Aorta (tissue), 5 donors: Measurements from ENCODE around the gene SEC23A. TPM values are rescaled to one million over a fixed set of nuclear protein-coding genes. Genes with fewer than 3 reads are reported as not detected.
A peak's percentile ranks its signal among the peaks of the same experiment; 100 is the strongest.
"Not testable (repeated sequence)": the region's sequence is repeated elsewhere in the genome, so short reads cannot be mapped to it uniquely, and the experiment has no call there.

Source experiments
- ATAC-seq: fragments of 200-7000 bp; cut with Tn5 transposase; one replicate; pipeline ENCODE4 v1.9.1; 2022; ENCODE audit warnings: moderate library complexity; ENCODE audit not compliant: low FRiP score
- DNase-seq, 2 donors: peaks; one replicate each; pipeline ENCODE4 v3.0.0-alpha.2; 2020
- H3K27ac ChIP-seq, 2 donors: one replicate each; pipeline ENCODE4 v1.5.1; 2013; ENCODE audit warnings: low read length in 2 of 2, mild to moderate bottlenecking in 2 of 2, moderate library complexity in 2 of 2, control low read depth in 1 of 2, inconsistent platforms in 1 of 2, low read depth in 1 of 2
- H3K27me3 ChIP-seq, 2 donors: one replicate each; pipeline ENCODE4 v1.6.1; 2013; ENCODE audit warnings: control low read depth in 1 of 2, low read length in 1 of 2, mild to moderate bottlenecking in 1 of 2, moderate library complexity in 1 of 2; ENCODE audit not compliant: insufficient read depth in 2 of 2, control insufficient read depth in 1 of 2
- H3K36me3 ChIP-seq, 2 donors: one replicate each; pipeline ENCODE4 v1.6.1; 2013; ENCODE audit warnings: control low read depth in 1 of 2, low read length in 1 of 2, mild to moderate bottlenecking in 1 of 2; ENCODE audit not compliant: insufficient read depth in 2 of 2, control insufficient read depth in 1 of 2
- H3K4me1 ChIP-seq, 2 donors: one replicate each; pipeline ENCODE4 v1.6.1; 2013; ENCODE audit warnings: low read length in 2 of 2, control low read depth in 1 of 2, mild to moderate bottlenecking in 1 of 2, moderate library complexity in 1 of 2; ENCODE audit not compliant: insufficient read depth in 2 of 2, control insufficient read depth in 1 of 2
- H3K4me3 ChIP-seq, 2 donors: one replicate each; pipeline ENCODE4 v1.5.1; 2013; ENCODE audit warnings: low read length in 2 of 2, control low read depth in 1 of 2, mild to moderate bottlenecking in 1 of 2
- H3K9me3 ChIP-seq: one replicate; pipeline ENCODE4 v1.6.1; 2013; ENCODE audit warnings: mild to moderate bottlenecking, low read length; ENCODE audit not compliant: control insufficient read depth
- WGBS, 2 donors: extraction: QIAGEN DNeasy Blood & Tissue Kit; methylation state at CpG; one replicate each; pipeline ENCODE4 v1.1.7; 2013; 5-methylcytosine and 5-hydroxymethylcytosine counted together
- intact Hi-C, 2 donors: fragments of 100-400 bp; cut with DNase I; formaldehyde crosslinking; loops; one replicate each; pipeline versions ENCODE4 v1.14.2 to v1.15.0; 2022
- long read RNA-seq, 2 donors: library from polyadenylated mRNA; unstranded; transcript quantifications; one replicate each; pipeline ENCODE4 v2.0.0, GENCODE V29; 2020 to 2021
- polyA plus RNA-seq, 2 donors: library from polyadenylated mRNA; stranded (reverse); fragments of 200-250 nt; gene quantifications; one replicate each; pipeline ENCODE4 v1.2.3, GENCODE V29; 2013
- total RNA-seq, 2 donors: library from RNA; stranded (reverse); fragmentation: NEBNext Ultra II Directional; extraction: Animal tissue kit (Norgen Biotek cat#: 25700); gene quantifications; one replicate each; pipeline ENCODE4 v1.2.1, GENCODE V29; 2021
- donor health status: healthy with polysubstance abuse.
- donor health status: Bipolar disorder and iron deficiency.
- donor health status: DM: no; HTN: no; CAD: no.
- donor health status: DM: no; HTN: no; CAD: no.
- donor health status: DM: yes; HTN: yes; CAD: no.

SEC23A gene
- total RNA-seq (100 to 1,000 TPM; 143 to 172 TPM), polyA plus RNA-seq (10 to 100 TPM; 42.6 to 56.5 TPM)
- long read RNA-seq, donor 1, full-length matches to known transcripts: 14 of 83 reads
- long read RNA-seq, donor 1, partial matches to known transcripts: 53 of 83 reads
- long read RNA-seq, donor 1, other reads (novel, unspliced or antisense): 16 of 83 reads
- long read RNA-seq, donor 2, full-length matches to known transcripts: 73 of 104 reads
- long read RNA-seq, donor 2, partial matches to known transcripts: 17 of 104 reads
- long read RNA-seq, donor 2, other reads (novel, unspliced or antisense): 14 of 104 reads

DNA sequence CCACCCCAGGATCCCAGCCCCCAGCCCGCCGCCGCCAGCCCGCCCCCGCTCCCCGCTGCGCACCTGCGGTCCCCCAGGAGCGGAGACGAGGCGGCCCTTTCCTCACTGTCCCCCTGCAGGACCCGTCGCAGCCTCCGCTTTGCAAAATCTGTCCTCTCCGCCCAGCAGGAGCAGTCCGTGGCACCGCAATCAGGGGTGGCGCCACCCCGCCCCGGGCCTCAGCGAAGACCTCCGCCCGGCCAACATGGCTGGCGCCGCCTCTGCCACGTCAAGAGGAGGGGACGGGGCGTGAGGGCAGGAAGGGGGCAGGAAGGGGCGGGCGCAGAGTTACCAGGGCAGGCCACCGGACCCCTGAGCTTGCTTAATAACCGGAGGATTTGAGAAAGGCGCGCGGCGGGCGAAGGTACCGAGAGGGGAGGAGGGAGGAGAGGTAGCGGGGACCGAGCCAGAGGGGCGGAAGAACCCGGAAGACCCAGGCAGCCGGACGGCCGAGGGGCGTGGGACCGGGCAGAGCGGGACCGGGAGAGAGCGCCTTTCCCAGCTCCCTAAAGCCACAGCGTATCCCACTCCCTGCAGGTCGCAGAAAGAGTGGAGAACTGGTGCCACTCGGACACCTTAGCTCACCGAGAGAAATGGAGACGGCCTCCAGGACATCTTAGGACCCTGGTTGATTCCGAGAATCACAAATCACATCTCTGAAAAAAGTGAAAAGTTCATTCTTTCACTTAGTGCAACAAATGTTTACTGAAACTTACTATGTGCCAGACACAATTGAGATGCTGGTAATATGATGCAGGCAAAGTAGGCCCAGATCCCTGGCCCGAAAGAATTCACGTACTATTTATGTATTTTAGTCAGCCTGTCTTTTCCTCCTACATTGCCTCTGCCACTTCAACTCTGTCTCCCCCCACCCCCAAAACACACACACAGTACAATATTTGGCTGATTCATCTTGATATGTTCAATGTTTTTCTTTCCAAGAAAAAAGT, at the start of gene SEC23A:
Gene SEC23A, minus strand, starts transcription at position 267 of the 989 bp plus-strand sequence. CDS start 7,117 bp downstream, outside the sequence.
- H3K27me3 ChIP-seq: no peaks in the 10 kb centered on the region
- intact Hi-C loops: loop anchor here (2.0 to 10.0 kb wide), 3 partner anchors 74 to 332 kb away; partner anchors contain the start of genes FBXO33 (in 1 of the 2) and PNN (in 1 of the 2)
- no peaks in the 10 kb centered on the region for H3K36me3 ChIP-seq
- H3K4me3 ChIP-seq: peak within 1 kb of the TSS; percentile 73 to 93
- WGBS, 2 donors: 0 to 1% methylated on average over 48 to 58 of the region's 58 CpGs
- ATAC-seq (peak; percentile 99), DNase-seq (peak; percentile 95 to 97)
- H3K27ac ChIP-seq: peak within 1 kb of the TSS; percentile 96 to 97
- H3K4me1 ChIP-seq: peaks cover 0 to 4% of the 10 kb centered on the region in 2 donors
- H3K9me3 ChIP-seq: no peaks in the 10 kb centered on the region

- WGBS, 2 donors: 74 to 79% methylated on average over 7 of the region's 7 CpGs
- H3K9me3 ChIP-seq: no peaks in the 10 kb centered on the region
- no peaks in the 10 kb centered on the region for H3K4me1 ChIP-seq
- intact Hi-C loops: no loop called here
- no peak overlapping the region for H3K4me3 ChIP-seq
- ATAC-seq (no peak), DNase-seq (no peak)
- H3K27me3 ChIP-seq: no peaks in the 10 kb centered on the region
- H3K36me3 ChIP-seq: no peaks in the 10 kb centered on the region
- H3K27ac ChIP-seq: no peak overlapping the region
Observed at GRCh38 chr14:39145266-39145966, 42.4 kb upstream of the SEC23A start.

DNA sequence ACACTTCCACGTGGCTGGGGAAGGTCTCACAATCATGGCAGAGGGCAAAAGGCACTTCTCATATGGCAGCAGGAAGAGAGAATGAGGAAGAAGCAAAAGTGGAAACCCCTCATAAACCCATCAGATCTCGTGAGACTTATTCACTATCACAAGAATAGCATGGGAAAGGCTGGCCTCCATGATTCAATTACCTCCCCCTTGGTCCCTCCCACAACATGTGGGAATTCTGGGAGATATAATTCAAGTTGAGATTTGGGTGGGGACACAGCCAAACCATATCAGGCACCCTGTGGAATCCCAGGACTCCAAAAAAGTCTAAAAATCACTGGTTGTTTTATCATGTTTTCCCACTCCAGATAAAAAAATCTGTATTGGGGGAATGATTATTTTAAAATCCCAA, 40.2 kb upstream of the SEC23A start:
- H3K27me3 ChIP-seq, H3K9me3 ChIP-seq, H3K4me3 ChIP-seq, H3K27ac ChIP-seq, H3K4me1 ChIP-seq, intact Hi-C loops, H3K36me3 ChIP-seq, DNase-seq, ATAC-seq: not testable (repeated sequence)
- 60 to 73% methylated on average over 2 of the region's 2 CpGs for WGBS, 2 donors

- H3K27ac ChIP-seq, H3K36me3 ChIP-seq, H3K4me3 ChIP-seq, H3K9me3 ChIP-seq, DNase-seq, intact Hi-C loops, H3K4me1 ChIP-seq, ATAC-seq, H3K27me3 ChIP-seq: not testable (repeated sequence)
- WGBS, 2 donors: 100% methylated on average over 1 of the region's 1 CpG
Observed at GRCh38 chr14:39141623-39142022, 38.6 kb upstream of the SEC23A start.

DNA sequence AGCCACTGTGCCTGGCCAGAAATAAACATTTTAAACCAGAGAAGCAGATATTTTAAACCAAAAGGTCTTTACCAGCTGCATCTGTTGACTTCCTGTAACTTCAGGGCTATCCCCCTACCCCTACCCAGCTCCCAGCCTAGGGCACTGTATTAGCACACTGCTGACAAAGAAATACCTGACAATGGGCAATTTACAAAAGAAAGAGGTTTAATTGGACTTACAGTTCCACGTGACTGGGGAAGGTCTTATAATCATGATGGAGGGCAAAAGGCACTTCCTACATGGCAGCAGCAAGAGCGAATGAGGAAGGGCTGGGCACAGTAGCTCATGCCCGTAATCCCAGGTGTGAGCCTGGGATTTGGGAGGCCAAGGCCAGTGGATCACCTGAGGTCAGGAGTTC, 37.1 kb upstream of the SEC23A start:
- Histone ChIP-seq H3K4me1 (no peaks in the 10 kb centered on the region), H3K36me3 (peaks cover 0 to 3% of the 10 kb centered on the region in 2 donors), H3K27me3 (no peaks in the 10 kb centered on the region), H3K27ac (no peak overlapping the region), H3K9me3 (no peaks in the 10 kb centered on the region), H3K4me3 (no peak overlapping the region)
- 90 to 92% methylated on average over 3 of the region's 3 CpGs for WGBS, 2 donors
- intact Hi-C loops: no loop called here
- DNase-seq: no peak
- ATAC-seq: no peak

- Histone ChIP-seq H3K4me1 (no peaks in the 10 kb centered on the region), H3K36me3 (peaks cover 0 to 3% of the 10 kb centered on the region in 2 donors), H3K9me3 (no peaks in the 10 kb centered on the region), H3K27ac (no peak overlapping the region), H3K27me3 (no peaks in the 10 kb centered on the region), H3K4me3 (no peak overlapping the region)
- ATAC-seq: no peak
- no peak for DNase-seq
- intact Hi-C loops: no loop called here
- 89 to 97% methylated on average over 1 of the region's 1 CpG for WGBS, 2 donors
Observed at GRCh38 chr14:39138440-39138839, 35.4 kb upstream of the SEC23A start.

DNA sequence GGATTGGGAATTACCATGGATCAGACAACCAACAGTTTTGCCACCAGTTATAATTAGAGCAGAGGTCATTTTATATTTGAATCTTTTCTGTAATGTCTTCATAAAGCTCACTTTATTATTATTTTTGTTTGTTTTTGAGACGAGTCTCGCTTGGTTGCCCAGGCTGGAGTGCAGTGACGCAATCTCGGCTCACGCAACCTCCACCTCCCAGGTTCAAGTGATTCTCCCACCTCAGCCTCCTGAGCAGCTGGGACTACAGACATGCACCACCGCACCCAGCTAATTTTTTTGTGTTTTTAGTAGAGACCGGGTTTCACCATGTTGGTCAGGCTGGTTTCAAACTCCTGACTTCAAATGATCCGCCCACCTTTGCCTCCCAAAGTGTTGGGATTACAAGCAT, 34.8 kb upstream of the SEC23A start:
- H3K27ac ChIP-seq, H3K4me1 ChIP-seq, H3K36me3 ChIP-seq, H3K27me3 ChIP-seq, intact Hi-C loops, H3K9me3 ChIP-seq, ATAC-seq, DNase-seq, H3K4me3 ChIP-seq: not testable (repeated sequence)
- 93 to 95% methylated on average over 8 of the region's 8 CpGs for WGBS, 2 donors

DNA sequence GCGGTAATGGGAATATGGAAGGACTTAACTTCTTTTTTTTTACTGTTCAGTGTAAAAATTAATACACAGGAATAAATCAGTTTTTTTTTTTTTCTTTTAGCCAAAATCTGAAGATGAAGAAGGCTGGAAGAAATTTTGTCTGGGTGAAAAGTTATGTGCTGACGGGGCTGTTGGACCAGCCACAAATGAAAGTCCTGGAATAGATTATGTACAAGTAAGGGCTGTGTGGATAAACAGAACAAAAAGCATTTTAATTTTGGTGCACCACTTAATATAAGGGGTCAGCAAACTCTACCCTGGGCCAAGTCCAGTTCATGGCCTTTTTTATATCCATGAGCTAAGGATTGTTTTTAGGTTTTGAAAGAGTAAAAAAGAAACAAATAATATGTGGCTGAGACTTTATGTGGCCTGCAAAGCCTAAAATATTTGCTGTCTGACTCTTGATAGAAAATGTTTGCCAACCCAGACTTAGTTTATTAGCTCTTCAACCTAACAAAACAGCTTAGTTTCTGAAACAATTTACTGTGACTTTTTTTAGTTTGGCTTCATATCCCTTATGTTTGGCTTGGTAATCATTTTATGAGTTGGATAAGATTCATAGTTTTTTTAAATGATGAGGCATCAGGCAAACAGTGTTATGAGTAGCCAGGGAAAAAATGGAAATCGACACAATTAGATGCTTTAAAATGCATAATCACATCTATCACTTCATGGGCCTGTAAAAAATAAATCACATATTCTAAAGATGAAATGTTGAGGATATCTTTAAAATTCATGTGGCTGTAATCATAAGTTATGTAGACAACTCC, 19.5 kb upstream of the SEC23A start:
- ATAC-seq: no peak
- H3K27me3 ChIP-seq: no peaks in the 10 kb centered on the region
- intact Hi-C loops: no loop called here

More for the DNA sequence above, 19.5 kb upstream of the SEC23A start:
- H3K27ac ChIP-seq: no peak overlapping the region
- H3K36me3 ChIP-seq: peaks cover 0 to 1% of the 10 kb centered on the region in 2 donors
- H3K4me1 ChIP-seq: no peaks in the 10 kb centered on the region
- no peak for DNase-seq
- WGBS, 2 donors: 76 to 80% methylated on average over 3 of the region's 3 CpGs
- H3K9me3 ChIP-seq: no peaks in the 10 kb centered on the region
- H3K4me3 ChIP-seq: no peak overlapping the region
